Smooth muscle cell of bladder (primary cell): ENCODE results near the gene INTU. TPM values are rescaled to one million over a fixed set of nuclear protein-coding genes. Genes with fewer than 3 reads are reported as not detected.

ENCODE experiments used
- total RNA-seq: library from RNA; depleted of rRNA; stranded (reverse); fragments of >200 nt; gene quantifications from 2 replicates; pipeline ENCODE4 v1.2.3, GENCODE V29; 2014

Gene INTU
- total RNA-seq = 5.7 and 8.3 TPM in 2 replicates

DNA sequence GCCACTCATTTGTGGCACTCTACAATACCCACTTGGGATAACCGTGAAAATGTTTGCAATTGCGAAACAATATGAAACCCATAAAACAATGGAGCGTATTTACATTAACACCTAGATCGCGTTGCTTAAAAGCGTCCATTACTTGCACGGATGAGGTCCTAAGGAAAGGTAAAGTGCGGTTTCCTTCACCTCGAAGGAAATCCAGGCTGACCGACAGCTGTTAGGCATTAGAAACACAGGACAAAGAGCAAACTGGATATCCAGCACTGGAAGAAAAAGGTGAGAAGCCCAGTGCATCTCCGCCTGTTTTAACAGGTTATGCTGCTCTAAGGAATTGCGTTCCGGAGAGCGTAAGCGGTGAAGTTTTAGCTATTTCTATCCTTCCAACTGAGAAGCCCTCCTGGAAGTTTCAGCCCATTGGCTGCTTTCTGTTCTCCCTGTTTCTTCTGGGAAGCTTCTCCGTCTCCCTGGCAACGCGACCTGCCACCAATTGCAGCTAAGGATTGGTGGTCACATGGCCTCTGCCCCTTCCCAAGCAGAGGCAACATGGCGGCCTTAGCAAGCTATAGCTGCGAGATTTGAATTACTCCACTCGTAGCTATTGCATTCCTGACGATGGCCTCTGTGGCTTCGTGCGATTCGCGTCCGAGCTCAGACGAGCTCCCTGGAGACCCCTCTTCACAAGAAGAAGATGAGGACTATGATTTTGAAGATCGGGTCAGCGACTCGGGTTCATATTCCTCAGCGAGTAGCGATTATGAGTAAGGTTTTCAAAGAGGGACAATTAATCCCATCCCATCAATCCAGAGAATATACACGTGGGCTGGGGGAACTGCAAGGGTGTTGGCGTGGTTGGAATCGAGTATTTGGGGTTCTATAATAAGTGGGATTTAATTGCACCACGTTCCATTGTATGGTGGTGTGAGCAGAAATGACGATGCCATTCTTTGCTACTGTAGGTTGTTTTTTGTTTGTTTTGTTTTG lies at the start of gene INTU:
INTU (plus strand) TSS at position 538 of the 984 bp plus-strand sequence; CDS start at position 616, 78 bp downstream.

DNA sequence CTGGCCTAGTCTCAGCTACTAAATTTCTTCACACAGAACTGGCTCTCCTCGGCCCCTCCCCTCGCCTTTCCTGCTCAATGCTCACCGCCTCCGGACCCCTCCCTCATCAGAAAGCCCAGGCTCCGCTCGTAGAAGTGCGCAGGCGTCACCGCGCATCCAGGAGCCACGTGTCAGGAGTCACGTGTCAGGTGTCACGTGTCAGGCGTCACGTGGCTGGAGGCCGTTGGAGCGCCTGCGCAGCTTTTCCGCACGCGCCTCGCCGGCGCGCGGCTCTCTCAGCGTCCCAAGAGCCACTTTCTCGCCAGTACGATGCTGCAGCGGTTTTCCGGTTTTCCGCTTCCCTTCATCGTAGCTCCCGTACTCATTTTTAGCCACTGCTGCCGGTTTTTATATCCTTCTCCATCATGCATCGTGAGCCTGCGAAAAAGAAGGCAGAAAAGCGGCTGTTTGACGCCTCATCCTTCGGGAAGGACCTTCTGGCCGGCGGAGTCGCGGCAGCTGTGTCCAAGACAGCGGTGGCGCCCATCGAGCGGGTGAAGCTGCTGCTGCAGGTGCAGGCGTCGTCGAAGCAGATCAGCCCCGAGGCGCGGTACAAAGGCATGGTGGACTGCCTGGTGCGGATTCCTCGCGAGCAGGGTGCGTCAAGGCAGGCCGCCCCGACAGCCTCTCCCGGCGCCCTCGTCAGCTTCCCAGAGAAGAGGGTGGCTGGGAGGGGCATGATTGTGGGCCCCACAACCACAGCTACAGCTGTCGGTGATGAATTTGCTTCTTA lies 97.6 kb downstream of the INTU start, which contains the start of gene SLC25A31:
SLC25A31 (plus strand) TSS at position 259 of the 772 bp plus-strand sequence; CDS start at position 405, 146 bp downstream.

Other genes with a start within 250 kb of the INTU start
- not detected in 2 replicates for gene SLC25A31, start 97.4 kb downstream of the INTU start, total RNA-seq
- gene HSPA4L, start 149.4 kb downstream of the INTU start, total RNA-seq = 4.0 and 8.3 TPM in 2 replicates
- 1.1 and 1.4 TPM in 2 replicates for gene PLK4, start 247.9 kb downstream of the INTU start, total RNA-seq